ENCODE data around the gene SOX8. TPM values are rescaled to one million over a fixed set of nuclear protein-coding genes. Genes with fewer than 3 reads are reported as not detected.

SOX8 gene
- total RNA-seq, 1 donor from 2014 or later, result 0.75 TPM

GRCh38 chr16:971582-971905, 10.0 kb upstream of the SOX8 start:
- no peak for DNase-seq (ENCODE audit: low spot score)
- peaks cover 39% of the 10 kb centered on the region for H3F3A ChIP-seq (ENCODE audit: low read depth)
- H3K27me3 ChIP-seq, result peaks cover 21% of the 10 kb centered on the region
- peaks cover 26% of the 10 kb centered on the region for H3K4me1 ChIP-seq
- Mint-ChIP-seq H3K9me3 (peaks cover 3% of the 10 kb centered on the region), H3K4me3 (peak overlapping the region; percentile 82), H3K27me3 (ENCODE audit: insufficient read depth, low read depth) (peaks cover 20% of the 10 kb centered on the region), H3K4me1 (peaks cover 52% of the 10 kb centered on the region), H3K27ac (no peak overlapping the region), H3K36me3 (peaks cover 3% of the 10 kb centered on the region)
- TF ChIP-seq CTCF (IDR thresholded peaks at IDR 0.05), result no peak
- H3K4me2 ChIP-seq, result peak overlapping the region; percentile 69
- peaks cover 21% of the 10 kb centered on the region for H4K20me1 ChIP-seq (ENCODE audit: low read depth)
- H3K79me2 ChIP-seq (ENCODE audit: low read depth), result no peaks in the 10 kb centered on the region
- no peak overlapping the region for H3K27ac ChIP-seq
- H2AFZ ChIP-seq (replicated peaks), result no peak overlapping the region
- no peaks in the 10 kb centered on the region for H3K36me3 ChIP-seq
- H3K4me3 ChIP-seq, result no peak overlapping the region
- H3K9ac ChIP-seq, result no peak overlapping the region
- H3K9me3 ChIP-seq (ENCODE audit: low read depth), result no peaks in the 10 kb centered on the region

GRCh38 chr16:971981-972315, 9.6 kb upstream of the SOX8 start:
- H3K9me3 ChIP-seq (ENCODE audit: low read depth), result no peaks in the 10 kb centered on the region
- H3K27me3 Mint-ChIP-seq (ENCODE audit: insufficient read depth, low read depth), result peaks cover 20% of the 10 kb centered on the region
- H3K9ac ChIP-seq, result no peak overlapping the region
- no peak overlapping the region for H2AFZ ChIP-seq (replicated peaks)
- no peak for DNase-seq (ENCODE audit: low spot score)
- no peak overlapping the region for H3K27ac ChIP-seq
- H3K27me3 ChIP-seq, result peaks cover 21% of the 10 kb centered on the region
- TF ChIP-seq EZH2 (IDR thresholded peaks at IDR 0.05) (no peak), CTCF (IDR thresholded peaks at IDR 0.05) (no peak), EZH2phosphoT487 (IDR thresholded peaks at IDR 0.05) (no peak)
- H3K27ac Mint-ChIP-seq, result no peak overlapping the region
- peaks cover 48% of the 10 kb centered on the region for H3K4me1 Mint-ChIP-seq
- H3K4me3 ChIP-seq, result no peak overlapping the region
- H3F3A ChIP-seq (ENCODE audit: low read depth), result peaks cover 39% of the 10 kb centered on the region
- no peaks in the 10 kb centered on the region for H3K36me3 Mint-ChIP-seq
- peaks cover 21% of the 10 kb centered on the region for H4K20me1 ChIP-seq (ENCODE audit: low read depth)
- H3K9me3 Mint-ChIP-seq, result no peaks in the 10 kb centered on the region
- no peak overlapping the region for H3K4me2 ChIP-seq
- no peaks in the 10 kb centered on the region for H3K36me3 ChIP-seq
- peaks cover 26% of the 10 kb centered on the region for H3K4me1 ChIP-seq
- H3K79me2 ChIP-seq (ENCODE audit: low read depth), result no peaks in the 10 kb centered on the region
- peak overlapping the region; percentile 82 for H3K4me3 Mint-ChIP-seq

- DNase-seq (ENCODE audit: low spot score), result peak; percentile 85
- Histone ChIP-seq H3K4me3 (no peak overlapping the region), H3K27ac (no peak overlapping the region), H4K20me1 (ENCODE audit: low read depth) (peaks cover 21% of the 10 kb centered on the region), H3K79me2 (ENCODE audit: low read depth) (no peaks in the 10 kb centered on the region), H3K36me3 (no peaks in the 10 kb centered on the region), H3F3A (ENCODE audit: low read depth) (peaks cover 39% of the 10 kb centered on the region), H3K9me3 (ENCODE audit: low read depth) (no peaks in the 10 kb centered on the region), H3K9ac (no peak overlapping the region), H2AFZ (replicated peaks) (no peak overlapping the region), H3K27me3 (peaks cover 21% of the 10 kb centered on the region), H3K4me1 (peaks cover 26% of the 10 kb centered on the region), H3K4me2 (peak overlapping the region; percentile 56)
- Mint-ChIP-seq H3K9me3 (no peaks in the 10 kb centered on the region), H3K27me3 (ENCODE audit: insufficient read depth, low read depth) (peaks cover 20% of the 10 kb centered on the region), H3K36me3 (no peaks in the 10 kb centered on the region), H3K27ac (no peak overlapping the region), H3K4me1 (peaks cover 44% of the 10 kb centered on the region), H3K4me3 (peak overlapping the region; percentile 82)
- no peak for TF ChIP-seq CTCF (IDR thresholded peaks at IDR 0.05)
- no peak for TF ChIP-seq EZH2phosphoT487 (IDR thresholded peaks at IDR 0.05)
- TF ChIP-seq EZH2 (IDR thresholded peaks at IDR 0.05), result no peak
These were observed 9.1 kb upstream of the SOX8 start for GRCh38 chr16:972316-973002.

All from neural progenitor cell (in vitro differentiated cells).